Esophagus muscularis mucosa (tissue), 3 donors: ENCODE data around the gene LAMA1.
A peak's percentile ranks its signal among the peaks of the same experiment; 100 is the strongest.

Source experiments
- CTCF ChIP-seq, 3 experiments: fragments of 200-600 bp in 2 of 3; fragments of 450-650 bp in 1 of 3; sonication (generic) in 2 of 3; IDR thresholded peaks; one replicate each; pipeline ENCODE4 v1.5.1; 2017 to 2019; ENCODE audit warnings: antibody characterized with exemption in 3 of 3, mild to moderate bottlenecking in 2 of 3, moderate library complexity in 1 of 3
- EP300 ChIP-seq: sonication (generic); formaldehyde crosslinking; IDR thresholded peaks from one replicate; pipeline ENCODE4 v1.6.1; 2017; ENCODE audit warnings: antibody characterized with exemption

DNA sequence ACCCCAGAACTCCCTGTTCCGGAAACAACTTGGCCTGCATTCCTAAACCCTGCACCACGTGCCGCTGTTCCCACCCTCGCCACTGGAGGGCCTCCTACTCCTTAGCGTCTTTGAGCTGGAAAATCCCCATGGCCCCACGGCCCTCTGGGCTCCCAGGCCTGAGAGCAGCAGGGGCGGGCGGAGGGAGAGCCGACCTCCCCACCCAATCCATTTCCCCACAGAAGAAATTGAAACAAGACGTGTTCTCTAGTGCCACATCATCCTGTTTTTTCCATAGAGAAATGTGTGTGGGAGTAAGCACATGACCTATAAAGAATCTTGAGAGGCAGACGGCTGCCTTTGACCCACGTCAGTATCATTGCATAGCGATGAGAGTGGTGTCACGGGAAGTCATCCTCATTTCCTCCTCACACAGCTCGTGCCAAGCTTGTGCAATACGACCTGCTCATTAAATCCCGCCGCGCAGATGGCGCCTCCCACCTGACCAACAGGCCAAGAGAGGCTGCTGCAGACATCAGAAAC lies 79.2 kb downstream of the LAMA1 start:
- TF ChIP-seq CTCF (IDR thresholded peaks at IDR 0.05) (peak; percentile 61 to 79 (median 73)), EP300 (no peak)
